HG03565 (cell line): Measurements from ENCODE around the gene FOXR1.
"Not testable (repeated sequence)": the region's sequence is repeated elsewhere in the genome, so short reads cannot be mapped to it uniquely, and the experiment has no call there.

Source experiments
- ATAC-seq: cut with Tn5 transposase; IDR thresholded peaks from one replicate; pipeline ENCODE4 v1.9.1; 2021; ENCODE audit warnings: mild to moderate bottlenecking, moderate library complexity; ENCODE audit not compliant: unreplicated experiment

The FOXR1 gene

GRCh38 chr11:118996926-118997626 is 25.5 kb downstream of the FOXR1 start:
- no peak for ATAC-seq

GRCh38 chr11:118997627-118998387 is 26.2 kb downstream of the FOXR1 start, which contains the start of gene CENATAC:
Gene CENATAC, plus strand, starts transcription at chr11:118998138. Its CDS starts 60 bp downstream, at chr11:118998198.
- ATAC-seq, result peak; percentile 82

GRCh38 chr11:118998388-118998717 is 26.8 kb downstream of the FOXR1 start:
- no peak for ATAC-seq

GRCh38 chr11:118998822-118999221 is 27.3 kb downstream of the FOXR1 start:
- ATAC-seq, result no peak

- ATAC-seq, result no peak
Observed at GRCh38 chr11:119000906-119001305, 29.3 kb downstream of the FOXR1 start.

- no peak for ATAC-seq
Observed at GRCh38 chr11:119006656-119007055, 35.1 kb downstream of the FOXR1 start.

- ATAC-seq, result no peak
Observed at GRCh38 chr11:119011476-119012053, 40.0 kb downstream of the FOXR1 start.

GRCh38 chr11:119012629-119013170 is 41.1 kb downstream of the FOXR1 start:
- ATAC-seq, result no peak

GRCh38 chr11:119014209-119014924 is 42.8 kb downstream of the FOXR1 start:
- ATAC-seq, result no peak

GRCh38 chr11:119015054-119015611 is 43.6 kb downstream of the FOXR1 start:
- ATAC-seq, result no peak

- ATAC-seq, result no peak
Observed at GRCh38 chr11:119016216-119017009, 44.9 kb downstream of the FOXR1 start.

- not testable (repeated sequence) for ATAC-seq
Observed at GRCh38 chr11:119017377-119017776, 45.8 kb downstream of the FOXR1 start.

GRCh38 chr11:119018074-119018938 is 46.7 kb downstream of the FOXR1 start, which contains the start of the genes RPS25 and TRAPPC4:
Gene RPS25, minus strand, starts transcription at chr11:119018343. Its CDS starts 59 bp downstream, at chr11:119018284.
Gene TRAPPC4, plus strand, starts transcription at chr11:119018766. Its CDS starts 30 bp downstream, at chr11:119018796.
- ATAC-seq, result peak; percentile 74

- ATAC-seq, result no peak
Observed at GRCh38 chr11:119019996-119020395, 48.4 kb downstream of the FOXR1 start.

- ATAC-seq, result no peak
Observed at GRCh38 chr11:119021631-119022030, 50.1 kb downstream of the FOXR1 start.

- no peak for ATAC-seq
Observed at GRCh38 chr11:119023741-119024140, 52.2 kb downstream of the FOXR1 start.

GRCh38 chr11:119024430-119025098 is 53.0 kb downstream of the FOXR1 start:
- no peak for ATAC-seq

- no peak for ATAC-seq
Observed at GRCh38 chr11:119025099-119025473, 53.5 kb downstream of the FOXR1 start.
